Lower lobe of right lung (tissue), 2 donors: ENCODE results near the gene TRIM21. TPM values are rescaled to one million over a fixed set of nuclear protein-coding genes. Genes with fewer than 3 reads are reported as not detected.
"Not testable (repeated sequence)": the region's sequence is repeated elsewhere in the genome, so short reads cannot be mapped to it uniquely, and the experiment has no call there.

ENCODE experiments used
- ATAC-seq, 2 donors: fragments of 200-7000 bp; cut with Tn5 transposase; one replicate each; pipeline ENCODE4 v1.9.1; 2020 to 2022; ENCODE audit warnings: mild to moderate bottlenecking in 2 of 2, moderate library complexity in 2 of 2
- DNase-seq: peaks from one replicate; pipeline ENCODE4 v3.0.0-alpha.2; 2020
- H3K27ac ChIP-seq: fragments of 200-600 bp; one replicate; pipeline ENCODE4 v1.8.0; 2022
- H3K27me3 ChIP-seq: fragments of 200-600 bp; one replicate; pipeline ENCODE4 v1.8.0; 2022; ENCODE audit warnings: low read depth
- H3K36me3 ChIP-seq: fragments of 200-600 bp; one replicate; pipeline ENCODE4 v1.8.0; 2022; ENCODE audit warnings: mild to moderate bottlenecking
- H3K4me1 ChIP-seq: fragments of 200-600 bp; one replicate; pipeline ENCODE4 v1.8.0; 2022
- H3K4me3 ChIP-seq: fragments of 200-600 bp; one replicate; pipeline ENCODE4 v1.8.0; 2022; ENCODE audit warnings: mild to moderate bottlenecking
- H3K9me3 ChIP-seq: fragments of 200-600 bp; one replicate; pipeline ENCODE4 v1.8.0; 2022
- CTCF ChIP-seq: fragments of 200-600 bp; IDR thresholded peaks from one replicate; pipeline ENCODE4 v1.8.0; 2022; ENCODE audit warnings: antibody characterized with exemption, mild to moderate bottlenecking
- intact Hi-C: fragments of 100-400 bp; cut with DNase I; formaldehyde crosslinking; loops from one replicate; pipeline ENCODE4 v1.11.0; 2022
- total RNA-seq: library from RNA; stranded (reverse); fragmentation: NEBNext Ultra II Directional; extraction: Animal tissue kit (Norgen Biotek cat#: 25700); gene quantifications from one replicate; pipeline ENCODE4 v1.2.1, GENCODE V29; 2021
- donor health status: DM: no; HTN: yes; CAD: no; lungs with severe emphysema.

TRIM21 gene
- total RNA-seq, 1 donor from 2014 or later: 42.2 TPM

- Histone ChIP-seq H3K4me1 (no peaks in the 10 kb centered on the region), H3K27ac (no peak overlapping the region), H3K4me3 (no peak overlapping the region), H3K9me3 (no peaks in the 10 kb centered on the region), H3K27me3 (no peaks in the 10 kb centered on the region), H3K36me3 (no peaks in the 10 kb centered on the region)
- no peak for ATAC-seq
- TF ChIP-seq CTCF: no peak
- DNase-seq: no peak
- intact Hi-C loops: no loop called here
Measured at GRCh38 chr11:4418403-4418802, 24.9 kb upstream of the TRIM21 start.

- TF ChIP-seq CTCF: no peak
- Histone ChIP-seq H3K27ac (no peak overlapping the region), H3K36me3 (no peaks in the 10 kb centered on the region), H3K4me1 (no peaks in the 10 kb centered on the region), H3K27me3 (no peaks in the 10 kb centered on the region), H3K9me3 (no peaks in the 10 kb centered on the region), H3K4me3 (no peak overlapping the region)
- intact Hi-C loops: no loop called here
- DNase-seq (no peak), ATAC-seq (no peak)
Measured at GRCh38 chr11:4416816-4417215, 23.3 kb upstream of the TRIM21 start.

GRCh38 chr11:4416306-4416705, 22.8 kb upstream of the TRIM21 start:
- Histone ChIP-seq H3K27ac (no peak overlapping the region), H3K36me3 (no peaks in the 10 kb centered on the region), H3K4me1 (no peaks in the 10 kb centered on the region), H3K4me3 (no peak overlapping the region), H3K27me3 (no peaks in the 10 kb centered on the region), H3K9me3 (no peaks in the 10 kb centered on the region)
- no peak for TF ChIP-seq CTCF
- DNase-seq (no peak), ATAC-seq (no peak)
- intact Hi-C loops: no loop called here

- H3K36me3 ChIP-seq, intact Hi-C loops, H3K4me1 ChIP-seq, H3K27me3 ChIP-seq, H3K9me3 ChIP-seq, DNase-seq, H3K4me3 ChIP-seq, ATAC-seq, H3K27ac ChIP-seq: not testable (repeated sequence)
Measured at GRCh38 chr11:4406206-4406605, 12.7 kb upstream of the TRIM21 start.

- no peak for TF ChIP-seq CTCF
- no peaks in the 10 kb centered on the region for H3K9me3 ChIP-seq
- H3K4me3 ChIP-seq: peak overlapping the region; percentile 81
- intact Hi-C loops: no loop called here
- ATAC-seq (peak in 1 of 2 donors; percentile 41), DNase-seq (no peak)
- H3K27ac ChIP-seq: peak overlapping the region; percentile 93
- peaks cover 6% of the 10 kb centered on the region for H3K27me3 ChIP-seq
- H3K4me1 ChIP-seq: peaks cover 11% of the 10 kb centered on the region
- H3K36me3 ChIP-seq: peaks cover 17% of the 10 kb centered on the region
Measured at GRCh38 chr11:4393858-4394223, 339 bp upstream of the TRIM21 start.

GRCh38 chr11:4388221-4388620, 5.3 kb downstream of the TRIM21 start:
- Histone ChIP-seq H3K27ac (no peak overlapping the region), H3K9me3 (no peaks in the 10 kb centered on the region), H3K4me1 (peaks cover 11% of the 10 kb centered on the region), H3K27me3 (no peaks in the 10 kb centered on the region), H3K4me3 (no peak overlapping the region), H3K36me3 (peaks cover 71% of the 10 kb centered on the region)
- ATAC-seq (no peak), DNase-seq (no peak)
- TF ChIP-seq CTCF: no peak
- intact Hi-C loops: no loop called here
